Stimulated activated naive CD8-positive, alpha-beta T cell treated with anti-CD3 and anti-CD28 coated beads, Interleukin-15, Interleukin-2, amounts not matched to agents 100 U/mL and 50 U/mL, for 24 hours (primary cell): Measurements from ENCODE around the gene ZDHHC15.
"Not testable (repeated sequence)": the region's sequence is repeated elsewhere in the genome, so short reads cannot be mapped to it uniquely, and the experiment has no call there.

ENCODE experiments used
- ATAC-seq: fragments of 150-1000 bp; cut with Tn5 transposase; one replicate; pipeline ENCODE4 v1.10.0; 2021
- DNase-seq: peaks from one replicate; pipeline ENCODE4 v3.0.0; 2021

Gene ZDHHC15, protein sequence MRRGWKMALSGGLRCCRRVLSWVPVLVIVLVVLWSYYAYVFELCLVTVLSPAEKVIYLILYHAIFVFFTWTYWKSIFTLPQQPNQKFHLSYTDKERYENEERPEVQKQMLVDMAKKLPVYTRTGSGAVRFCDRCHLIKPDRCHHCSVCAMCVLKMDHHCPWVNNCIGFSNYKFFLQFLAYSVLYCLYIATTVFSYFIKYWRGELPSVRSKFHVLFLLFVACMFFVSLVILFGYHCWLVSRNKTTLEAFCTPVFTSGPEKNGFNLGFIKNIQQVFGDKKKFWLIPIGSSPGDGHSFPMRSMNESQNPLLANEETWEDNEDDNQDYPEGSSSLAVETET

DNA sequence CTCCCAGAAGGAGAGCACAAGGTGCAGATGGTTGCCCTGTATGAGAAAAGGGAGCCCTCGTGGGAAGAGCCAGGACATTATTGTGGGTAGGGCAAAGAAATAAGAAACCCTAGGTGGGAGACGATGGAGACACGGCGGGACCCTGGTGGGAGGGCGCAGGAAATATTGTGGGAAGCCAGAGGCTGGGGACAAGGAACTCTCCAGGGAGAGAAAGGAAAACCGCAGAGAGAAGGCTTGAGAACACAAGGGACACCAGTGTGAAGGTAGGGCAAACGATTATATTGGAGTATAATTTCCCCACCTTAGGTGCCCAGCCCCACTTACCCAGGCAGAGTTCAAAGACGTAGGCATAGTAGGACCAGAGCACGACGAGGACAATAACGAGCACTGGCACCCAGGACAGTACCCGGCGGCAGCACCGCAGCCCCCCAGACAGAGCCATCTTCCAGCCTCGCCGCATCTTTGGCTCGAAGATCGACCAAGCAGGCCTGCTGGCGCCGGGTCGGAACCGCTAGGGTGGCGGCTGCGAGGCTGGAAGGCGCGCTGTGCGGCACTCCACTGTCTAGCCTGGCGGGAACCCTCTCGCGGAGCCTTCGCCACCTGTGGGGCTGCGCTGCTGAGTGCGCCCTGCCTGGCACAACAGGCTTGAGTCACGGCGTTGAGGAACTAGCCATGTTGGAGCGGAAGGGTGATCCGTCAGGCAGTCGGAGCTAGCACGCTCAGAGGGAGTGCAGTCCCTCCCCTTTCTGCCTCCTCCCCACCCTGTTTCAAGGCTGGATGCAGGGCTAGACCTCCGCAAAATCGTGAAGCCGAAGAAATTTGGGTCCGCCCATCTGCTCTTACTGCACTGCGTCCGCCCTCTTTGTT lies at the start of gene ZDHHC15:
ZDHHC15 (minus strand) TSS at position 473 of the 867 bp plus-strand sequence; CDS start at position 460, 13 bp downstream.
- ATAC-seq (peak; percentile 88), DNase-seq (peak; percentile 39)

DNA sequence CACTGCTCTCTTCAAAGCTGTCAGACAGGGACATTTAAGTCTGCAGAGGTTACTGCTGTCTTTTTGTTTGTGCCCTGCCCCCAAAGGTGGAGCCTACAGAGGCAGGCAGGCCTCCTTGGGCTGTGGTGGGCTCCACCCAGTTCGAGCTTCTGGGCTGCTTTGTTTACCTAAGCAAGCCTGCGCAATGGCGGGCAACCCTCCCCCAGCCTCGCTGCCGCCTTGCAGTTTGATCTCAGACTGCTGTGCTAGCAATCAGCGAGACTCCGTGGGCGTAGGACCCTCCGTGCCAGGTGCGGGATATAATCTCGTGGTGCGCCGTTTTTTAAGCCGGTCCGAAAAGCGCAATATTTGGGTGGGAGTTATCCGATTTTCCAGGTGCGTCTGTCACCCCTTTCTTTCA lies 37.7 kb upstream of the ZDHHC15 start:
- not testable (repeated sequence) for DNase-seq, ATAC-seq

DNA sequence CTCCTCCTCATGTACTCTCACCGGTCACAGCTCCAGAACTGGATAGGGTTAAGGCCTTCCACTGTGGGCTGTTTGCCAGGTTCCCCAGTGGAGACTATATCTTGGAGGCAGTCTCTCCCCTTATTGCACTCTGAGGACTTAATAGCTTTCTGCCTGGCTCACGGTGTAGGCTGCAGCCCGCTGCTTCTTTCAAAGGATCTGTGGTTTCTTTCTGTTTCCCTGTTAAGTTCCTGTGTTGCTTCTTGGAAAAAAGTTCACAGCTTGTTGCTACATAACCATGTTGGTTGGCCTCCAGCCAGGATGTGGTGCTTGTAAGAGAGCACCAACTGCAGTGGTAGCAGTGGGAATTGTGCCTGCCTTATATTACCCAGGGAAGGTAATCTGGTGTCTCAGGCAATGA lies 24.9 kb upstream of the ZDHHC15 start:
- DNase-seq (no peak), ATAC-seq (no peak)

DNA sequence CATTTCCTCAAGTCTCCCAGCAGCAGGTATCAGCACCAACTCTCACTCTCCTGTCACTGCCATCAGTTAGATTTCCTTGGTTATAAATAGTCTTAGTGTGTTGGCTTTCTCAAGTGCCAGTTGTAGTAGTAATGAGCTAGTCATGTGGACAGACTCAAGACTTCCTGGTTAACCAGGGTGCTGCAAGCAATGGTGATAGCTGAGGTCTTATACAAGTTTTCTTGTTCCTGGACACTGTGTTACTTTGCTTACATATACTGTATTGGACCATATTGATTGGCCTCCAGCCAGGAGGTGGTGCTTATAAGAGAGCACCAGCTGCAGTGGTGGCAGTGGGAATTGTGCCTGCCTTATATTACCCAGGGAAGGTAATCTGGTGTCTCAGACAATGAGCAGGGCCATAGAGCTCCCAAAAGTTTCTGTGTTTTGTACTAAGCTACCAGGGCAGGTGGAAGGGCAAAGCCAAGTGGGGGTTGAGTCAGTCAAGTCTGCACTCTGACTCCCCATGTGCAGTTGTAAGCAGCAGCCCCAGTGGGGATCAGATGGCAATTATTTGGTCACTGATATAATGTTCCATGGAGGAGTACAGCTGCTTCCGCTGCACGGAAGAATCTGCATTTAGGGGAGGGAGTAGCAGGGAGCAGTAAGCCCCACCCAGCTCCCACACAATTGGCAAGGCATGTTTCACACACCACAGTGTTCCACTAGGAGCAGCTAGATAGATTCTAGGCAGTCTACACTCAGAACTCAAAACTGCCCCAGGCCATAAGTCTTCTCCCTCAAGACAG lies 24.1 kb upstream of the ZDHHC15 start:
- DNase-seq (no peak), ATAC-seq (no peak)

DNA sequence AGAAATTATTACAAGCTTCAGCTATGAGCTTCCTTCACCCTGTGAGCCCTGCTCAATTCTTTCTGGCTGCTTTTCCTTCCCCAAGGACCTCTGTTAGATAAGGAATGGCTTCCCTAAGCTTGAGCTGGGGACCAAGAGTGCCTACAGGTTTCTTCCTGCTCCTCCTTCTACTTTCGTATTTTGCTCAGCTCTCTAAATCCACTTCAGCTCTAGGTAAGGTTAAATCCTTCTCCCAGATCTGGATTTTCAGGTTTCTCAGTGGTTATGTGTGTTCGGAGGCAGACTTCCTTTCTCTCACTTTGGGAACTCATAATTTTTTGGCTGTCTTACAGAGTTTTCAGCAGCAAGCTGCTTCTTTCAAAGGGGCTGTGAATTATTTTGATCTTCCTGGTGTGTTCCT lies 21.9 kb upstream of the ZDHHC15 start:
- no peak for ATAC-seq
- no peak for DNase-seq

DNA sequence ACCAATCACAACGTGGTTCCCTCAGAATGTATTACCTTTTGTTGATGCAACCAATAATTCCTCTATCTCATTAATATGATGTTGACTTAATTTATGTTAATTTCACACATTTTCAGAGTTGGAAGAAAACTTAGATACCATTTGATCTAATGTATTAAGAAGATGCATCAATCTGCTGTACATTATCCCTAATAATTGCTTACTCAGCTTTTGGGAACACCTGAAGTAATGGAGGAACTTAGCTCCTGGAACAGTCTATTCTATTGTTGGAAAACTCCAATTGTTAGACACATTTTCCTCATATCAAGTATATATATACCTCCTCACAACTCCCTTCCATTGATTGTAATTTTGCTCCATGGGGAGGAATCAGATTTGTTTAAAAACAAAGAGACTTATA lies 38.9 kb downstream of the ZDHHC15 start:
- DNase-seq (no peak), ATAC-seq (no peak)

DNA sequence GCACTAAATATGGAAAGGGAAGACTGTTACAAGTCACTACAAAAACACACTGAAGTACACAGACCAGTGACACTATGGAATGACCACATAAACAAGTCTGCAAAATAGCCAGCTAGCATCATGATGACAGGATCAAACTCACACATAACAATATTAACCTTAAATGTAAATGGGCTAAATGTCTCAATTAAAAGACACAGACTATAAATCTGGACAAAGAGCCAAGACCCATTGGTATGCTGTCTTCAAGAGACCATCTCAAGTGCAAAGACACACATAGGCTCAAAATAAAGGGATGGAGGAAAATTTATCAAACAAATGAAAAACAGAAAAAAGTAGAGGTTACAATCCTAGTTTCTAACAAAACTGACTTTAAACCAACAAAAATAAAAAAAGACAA lies 61.1 kb downstream of the ZDHHC15 start:
- DNase-seq, ATAC-seq: not testable (repeated sequence)

DNA sequence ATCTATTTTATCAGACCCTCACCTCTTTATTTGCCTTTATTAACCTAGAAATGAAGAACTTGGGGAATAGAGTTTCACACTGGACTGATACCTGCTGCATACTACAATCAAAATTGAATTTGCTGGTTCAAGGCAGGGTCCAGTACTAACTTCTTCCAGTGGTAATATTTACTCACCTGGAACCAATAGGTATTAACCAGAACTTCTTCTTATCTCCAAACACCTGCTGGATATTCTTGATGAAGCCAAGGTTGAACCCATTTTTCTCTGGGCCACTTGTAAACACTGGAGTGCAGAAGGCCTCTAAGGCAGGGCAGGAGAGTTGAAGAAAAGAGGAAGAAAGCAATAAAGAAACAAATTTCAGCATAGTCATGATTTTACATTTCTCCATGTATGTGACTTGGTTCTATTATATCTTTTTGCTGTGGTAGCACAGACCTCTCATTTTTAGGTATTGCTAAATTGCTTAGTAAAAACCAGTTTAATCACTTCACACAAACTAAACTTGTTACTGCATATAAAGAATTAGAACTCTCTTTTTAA lies 101.1 kb downstream of the ZDHHC15 start:
- no peak for ATAC-seq
- DNase-seq = no peak

DNA sequence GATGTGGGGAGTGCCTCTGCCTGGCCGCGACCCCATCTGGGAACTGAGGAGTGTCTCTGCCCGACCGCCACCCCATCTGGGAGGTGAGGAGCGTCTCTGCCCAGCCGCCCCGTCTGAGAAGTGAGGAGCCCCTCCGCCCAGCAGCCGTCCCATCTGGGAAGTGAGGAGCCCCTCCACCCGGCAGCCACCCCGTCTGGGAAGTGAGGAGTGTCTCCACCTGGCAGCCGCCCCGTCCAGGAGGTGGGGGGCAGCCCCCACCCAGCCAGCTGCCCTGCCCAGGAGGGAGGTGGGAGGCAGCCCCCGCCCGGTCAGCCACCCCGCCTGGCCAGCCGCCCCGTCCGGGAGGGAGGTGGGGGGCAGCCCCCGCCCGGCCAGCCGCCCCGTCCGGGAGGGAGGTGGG lies 115.7 kb downstream of the ZDHHC15 start:
- not testable (repeated sequence) for DNase-seq, ATAC-seq

DNA sequence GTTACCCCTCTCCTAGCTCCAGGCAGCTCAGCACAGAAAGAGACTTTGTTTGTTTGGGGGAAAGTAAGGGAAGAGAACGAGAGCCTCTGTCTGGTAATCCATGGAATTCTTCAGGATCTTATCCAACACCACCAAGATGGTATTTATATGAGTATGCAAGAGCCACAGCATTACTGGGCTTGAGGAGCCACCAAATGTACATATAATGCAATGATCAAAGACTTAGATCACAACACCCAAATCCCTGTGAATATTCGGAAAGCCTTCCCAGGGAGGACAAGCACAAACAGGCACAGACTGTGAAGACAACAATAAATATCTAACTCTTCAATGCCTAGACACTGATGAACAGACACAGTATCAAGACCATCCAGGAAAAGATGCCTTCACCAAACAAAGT lies 132.4 kb downstream of the ZDHHC15 start:
- no peak for DNase-seq
- no peak for ATAC-seq

DNA sequence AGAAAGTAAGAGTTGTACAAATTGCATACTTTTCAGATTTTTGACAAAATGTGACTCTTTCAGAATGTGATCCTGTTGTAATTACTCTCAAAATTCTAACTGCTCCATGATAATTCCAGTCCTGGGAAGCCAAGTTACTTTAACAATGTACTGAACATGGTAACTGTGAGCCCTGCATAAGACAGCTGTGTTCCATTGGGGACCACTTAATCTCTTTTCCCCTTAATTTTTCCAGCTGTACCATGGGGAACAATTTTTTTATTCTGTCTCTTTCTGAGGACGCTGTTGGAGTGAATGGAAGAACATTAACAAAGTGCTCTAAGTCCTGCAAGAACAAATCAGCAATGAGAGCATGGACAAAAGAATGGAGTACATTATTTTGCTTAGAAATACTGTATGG lies 153.1 kb downstream of the ZDHHC15 start:
- ATAC-seq = no peak
- DNase-seq = no peak

DNA sequence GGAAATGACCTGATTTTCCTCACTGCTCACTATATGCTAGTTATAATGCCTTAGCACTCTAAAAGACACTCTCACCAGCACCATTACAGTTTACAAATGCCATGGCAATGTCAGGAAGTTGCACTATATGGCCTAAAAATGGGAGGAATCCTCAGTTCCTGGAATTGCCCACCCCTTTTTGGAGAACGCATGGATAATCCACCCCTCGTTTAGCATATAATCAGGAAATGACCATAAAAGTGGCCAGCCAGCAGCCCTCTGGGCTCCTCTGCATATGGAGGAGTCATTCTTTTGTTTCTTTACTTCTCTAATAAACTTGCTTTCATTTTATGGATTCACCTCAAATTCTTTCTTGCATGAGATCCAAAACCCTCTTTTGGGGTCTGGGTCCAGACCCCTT lies 156.0 kb downstream of the ZDHHC15 start:
- ATAC-seq (no peak), DNase-seq (no peak)

DNA sequence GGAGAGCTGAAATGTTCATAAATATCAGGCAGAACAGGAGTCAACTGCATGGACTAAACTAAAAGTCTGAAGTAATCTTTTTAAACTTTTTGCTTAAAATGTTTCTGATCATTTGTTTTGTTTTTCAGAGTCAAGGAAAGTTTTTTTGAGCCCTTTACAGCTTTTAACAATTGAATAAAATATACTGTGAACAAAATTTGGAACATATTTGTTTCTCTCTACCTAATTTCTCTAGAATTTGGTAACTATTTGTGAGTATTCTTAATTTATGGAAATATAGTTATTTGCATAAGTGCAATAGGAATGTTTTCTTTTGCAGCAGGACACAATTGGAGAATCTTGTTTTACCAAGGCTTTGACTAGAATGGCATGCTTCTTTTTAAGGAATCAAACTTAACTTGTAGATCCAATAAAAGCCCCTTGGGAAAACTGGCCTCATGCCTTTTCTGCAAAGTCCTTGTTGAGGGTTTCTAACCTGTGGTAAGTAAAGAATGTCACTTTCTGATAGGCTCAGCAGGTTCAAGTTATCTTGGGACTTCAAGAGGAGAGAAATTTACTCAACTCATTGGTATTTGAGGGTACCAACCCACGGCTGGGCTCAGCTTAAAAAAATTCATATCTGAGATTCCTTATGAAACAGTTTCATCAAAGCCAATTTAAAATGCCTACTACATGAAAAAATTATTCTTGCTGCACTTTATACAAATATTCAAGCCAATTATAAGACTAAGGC lies 157.4 kb downstream of the ZDHHC15 start:
- no peak for ATAC-seq
- no peak for DNase-seq

DNA sequence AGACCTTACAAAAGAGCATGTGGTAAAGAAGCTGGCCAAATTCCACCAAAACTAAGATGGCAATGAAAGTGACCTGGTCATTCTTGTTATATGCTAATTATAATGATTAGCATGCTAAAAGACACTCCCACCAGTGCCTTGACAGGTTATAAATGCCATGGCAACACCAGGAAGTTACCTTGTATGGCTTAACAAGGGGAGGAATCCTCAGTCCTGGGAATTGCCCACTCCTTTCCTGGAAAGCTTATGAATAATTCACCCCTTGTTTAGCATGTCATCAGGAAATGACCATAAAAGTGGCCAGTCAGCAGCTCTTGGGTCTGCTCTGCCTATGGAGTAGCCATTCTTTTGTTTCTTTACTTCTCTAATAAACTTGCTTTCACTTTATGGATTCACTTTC lies 161.0 kb downstream of the ZDHHC15 start:
- DNase-seq = no peak
- ATAC-seq = no peak

DNA sequence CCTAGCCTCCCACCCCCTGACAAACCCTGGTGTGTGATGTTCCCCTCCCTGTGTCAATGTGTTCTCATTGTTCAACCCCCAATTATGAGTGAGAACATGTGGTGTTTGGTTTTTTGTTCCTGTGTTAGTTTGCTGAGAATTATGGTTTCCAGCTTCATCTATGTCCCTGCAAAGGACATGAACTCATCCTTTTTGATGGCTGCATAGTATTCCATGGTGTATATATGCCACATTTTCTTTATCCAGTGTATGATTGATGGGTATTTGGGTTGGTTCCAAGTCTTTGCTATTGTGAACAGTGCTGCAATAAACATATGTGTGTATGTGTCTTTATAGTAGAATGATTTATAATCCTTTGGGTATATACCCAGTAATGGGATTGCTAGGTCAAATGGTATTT lies 174.2 kb downstream of the ZDHHC15 start:
- ATAC-seq, DNase-seq: not testable (repeated sequence)

DNA sequence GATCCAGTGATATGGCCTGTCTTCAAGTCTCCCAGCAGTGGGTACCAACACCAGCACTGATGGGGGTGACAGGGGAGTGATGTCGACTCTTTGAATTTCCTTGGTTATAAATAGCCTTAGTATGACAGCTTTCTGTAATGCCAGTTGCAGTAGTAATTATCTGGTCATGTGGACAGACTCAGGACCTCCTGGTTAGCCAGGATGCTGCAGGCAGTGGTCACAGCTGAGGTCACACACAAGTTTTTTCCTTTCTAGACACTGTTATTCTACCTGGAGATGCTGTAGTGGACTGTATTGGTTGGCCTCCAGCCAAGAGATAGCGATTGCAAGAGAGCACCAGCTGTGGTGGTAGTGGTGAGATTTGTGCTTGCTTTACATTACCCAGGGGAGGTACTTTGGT lies 185.3 kb downstream of the ZDHHC15 start:
- ATAC-seq (no peak), DNase-seq (no peak)

DNA sequence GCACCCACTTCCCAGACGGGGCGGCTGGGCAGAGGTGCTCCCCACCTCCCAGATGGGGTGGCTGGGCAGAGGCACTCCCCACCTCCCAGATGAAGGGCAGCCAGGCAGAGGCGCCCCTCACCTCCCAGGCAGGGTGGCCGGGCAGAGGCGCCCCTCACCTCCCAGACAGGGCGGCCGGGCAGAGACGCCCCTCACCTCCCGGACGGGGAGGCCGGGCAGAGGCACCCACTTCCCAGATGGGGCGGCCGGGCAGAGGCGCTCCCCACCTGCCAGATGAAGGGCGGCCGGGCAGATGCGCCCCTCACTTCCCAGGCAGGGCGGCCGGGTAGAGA lies 187.7 kb downstream of the ZDHHC15 start:
- DNase-seq (no peak), ATAC-seq (no peak)

DNA sequence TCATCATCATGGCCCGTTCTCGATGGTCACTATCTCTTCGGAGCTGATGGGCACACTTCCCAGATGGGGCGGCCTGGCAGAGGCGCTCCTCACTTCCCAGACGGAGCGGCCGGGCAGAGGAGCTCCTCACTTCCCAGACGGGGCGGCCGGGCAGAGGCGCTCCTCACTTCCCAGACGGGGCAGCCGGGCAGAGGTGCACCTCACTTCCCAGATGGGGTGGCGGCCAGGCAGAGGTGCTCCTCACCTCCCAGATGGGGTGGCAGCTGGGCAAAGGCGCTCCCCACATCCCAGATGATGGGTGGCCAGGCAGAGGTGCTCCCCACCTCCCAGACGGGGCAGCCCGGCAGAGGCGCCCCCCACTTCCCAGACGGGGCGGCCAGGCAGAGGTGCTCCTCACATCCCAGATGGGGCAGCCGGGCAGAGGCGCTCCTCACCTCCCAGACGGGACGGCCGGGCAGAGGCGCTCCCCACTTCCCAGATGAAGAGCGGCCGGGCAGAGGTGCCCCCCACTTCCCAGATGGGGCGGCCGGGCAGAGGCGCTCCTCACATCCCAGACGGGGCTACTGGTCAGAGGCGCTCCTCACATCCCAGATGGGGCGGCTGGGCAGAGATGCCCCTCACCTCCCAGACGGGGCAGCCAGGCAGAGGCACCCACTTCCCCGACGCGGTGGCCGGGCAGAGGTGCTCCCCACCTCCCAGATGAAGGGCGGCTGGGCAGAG lies 188.3 kb downstream of the ZDHHC15 start:
- DNase-seq, ATAC-seq: not testable (repeated sequence)

DNA sequence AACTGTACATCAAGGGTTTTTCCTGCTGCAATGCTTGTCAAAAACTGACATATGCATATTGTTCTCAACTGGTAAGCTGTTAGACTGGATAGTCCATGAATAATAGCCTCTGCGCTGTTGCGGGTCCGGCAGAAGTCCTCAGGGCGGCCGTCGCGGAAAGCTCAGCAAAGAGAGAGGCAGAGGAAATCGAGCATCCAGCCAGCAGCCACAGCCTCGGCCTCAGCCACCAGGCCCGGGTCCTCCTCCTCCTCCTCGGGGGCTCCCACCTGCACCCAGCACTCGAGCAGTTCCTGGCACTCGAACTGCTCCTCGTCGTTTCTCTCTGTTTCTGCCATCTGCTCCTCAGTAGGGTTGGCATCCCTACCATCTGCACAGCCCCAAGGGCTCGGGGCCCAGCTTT lies 195.2 kb downstream of the ZDHHC15 start:
- ATAC-seq = no peak

More for the DNA sequence above, 195.2 kb downstream of the ZDHHC15 start:
- DNase-seq = no peak
